Muscle layer of colon (tissue), 2 donors: ENCODE measurements around the gene ATG2A.

Experiments used
- H3K27ac ChIP-seq: one replicate; pipeline ENCODE4 v1.7.0; 2013; ENCODE audit warnings: low read depth, mild to moderate bottlenecking, low read length, moderate library complexity
- H3K27me3 ChIP-seq, 2 donors: one replicate each; pipeline ENCODE4 v1.7.0; 2013; ENCODE audit warnings: low read length in 2 of 2, mild to moderate bottlenecking in 2 of 2; ENCODE audit not compliant: insufficient read depth in 2 of 2, control insufficient read depth in 1 of 2
- H3K36me3 ChIP-seq: one replicate; pipeline ENCODE4 v1.7.0; 2013; ENCODE audit warnings: mild to moderate bottlenecking, low read length; ENCODE audit not compliant: insufficient read depth
- H3K4me1 ChIP-seq: one replicate; pipeline ENCODE4 v1.7.0; 2013; ENCODE audit warnings: mild to moderate bottlenecking, low read length; ENCODE audit not compliant: insufficient read depth
- H3K4me3 ChIP-seq, 2 donors: one replicate each; pipeline ENCODE4 v1.7.0; 2013; ENCODE audit warnings: low read length in 2 of 2, low read depth in 1 of 2, mild to moderate bottlenecking in 1 of 2, moderate library complexity in 1 of 2
- H3K9ac ChIP-seq: one replicate; pipeline ENCODE4 v1.7.0; 2013; ENCODE audit warnings: low read length
- H3K9me3 ChIP-seq: one replicate; pipeline ENCODE4 v1.7.0; 2013; ENCODE audit warnings: mild to moderate bottlenecking, low read length
- donor health status: abdominal sarcoma.
- donor health status: Adenocarcinoma of cecum.

The ATG2A gene

DNA sequence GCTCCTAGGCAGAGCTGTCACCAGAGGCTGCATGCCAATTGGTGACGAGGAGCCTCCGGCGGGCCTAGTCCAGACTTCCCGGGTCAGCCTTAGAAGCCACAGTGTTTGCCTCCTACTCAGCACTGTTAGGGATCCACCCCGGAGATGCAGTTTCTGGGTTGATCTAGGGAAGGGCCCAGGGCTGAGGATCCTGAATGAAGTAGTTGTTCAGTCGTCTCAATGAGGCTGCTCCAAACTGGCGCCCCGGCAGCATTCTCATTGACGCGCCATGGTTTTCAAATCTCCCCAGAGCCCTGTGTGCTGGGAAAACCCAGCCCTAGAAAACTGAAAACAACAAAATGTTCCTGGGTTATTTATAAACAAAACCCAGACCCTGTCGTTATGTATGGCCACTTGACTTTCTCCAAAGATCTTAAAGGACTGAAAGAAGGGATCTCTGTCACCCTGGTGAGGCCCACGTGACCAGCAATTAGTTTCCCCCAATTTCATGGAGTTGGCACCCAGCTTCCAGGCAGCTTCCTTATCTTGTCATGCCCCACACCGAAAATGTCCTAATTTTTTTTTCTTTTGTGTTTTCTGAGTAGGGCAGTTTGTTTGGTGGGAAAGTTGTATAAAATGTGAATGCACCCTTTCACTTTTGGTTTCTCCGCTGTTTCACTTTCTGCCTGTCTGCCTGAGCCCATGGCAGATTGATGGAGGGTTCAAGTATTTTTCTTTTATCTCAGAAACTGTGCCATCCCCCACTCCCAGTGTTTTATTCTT lies 36.6 kb downstream of the ATG2A start:
- H3K27ac ChIP-seq: no peak overlapping the region

DNA sequence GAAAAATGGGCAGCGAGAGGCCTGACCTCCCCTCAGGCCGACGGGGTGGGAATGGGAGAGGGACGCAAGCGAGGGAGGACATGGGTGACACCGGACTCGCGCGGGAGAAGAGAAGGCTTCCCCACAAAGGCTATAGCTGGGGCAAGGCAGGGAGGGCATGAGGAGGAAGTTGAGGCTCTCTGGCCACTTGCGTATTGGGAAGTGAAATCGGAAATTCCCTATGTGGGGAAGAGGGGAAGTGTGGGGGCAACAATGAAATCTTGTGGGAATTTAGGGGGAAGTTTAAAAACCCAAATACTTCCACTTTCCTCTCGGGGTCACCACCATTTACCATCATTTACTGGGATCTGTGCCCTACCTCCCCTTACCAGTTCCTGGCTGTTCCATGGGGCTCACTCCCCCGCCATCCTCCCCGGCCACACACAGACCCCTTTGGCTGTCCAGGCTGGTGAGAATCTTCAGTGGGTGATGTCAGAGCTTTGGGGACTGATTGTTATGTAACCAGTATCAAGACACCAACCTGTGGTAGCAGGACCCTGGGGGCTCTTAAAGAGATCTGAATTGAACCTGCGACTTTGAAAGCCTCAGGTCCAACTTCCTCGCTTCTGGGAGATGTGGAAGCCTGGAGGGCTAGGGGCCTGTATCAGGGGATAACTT lies 37.6 kb downstream of the ATG2A start:
- Histone ChIP-seq H3K36me3 (peaks cover 6% of the 10 kb centered on the region), H3K9me3 (no peaks in the 10 kb centered on the region), H3K27ac (peak overlapping the region; percentile 91), H3K9ac (peak overlapping the region; percentile 74), H3K4me3 (peak overlapping the region; percentile 53 to 86), H3K4me1 (peaks cover 36% of the 10 kb centered on the region), H3K27me3 (no peaks in the 10 kb centered on the region)

More for the DNA sequence above, 36.6 kb downstream of the ATG2A start:
- no peak overlapping the region for H3K4me3 ChIP-seq
- no peaks in the 10 kb centered on the region for H3K9me3 ChIP-seq
- no peaks in the 10 kb centered on the region for H3K27me3 ChIP-seq
- no peak overlapping the region for H3K9ac ChIP-seq
- peaks cover 25% of the 10 kb centered on the region for H3K4me1 ChIP-seq
- H3K36me3 ChIP-seq: no peaks in the 10 kb centered on the region

DNA sequence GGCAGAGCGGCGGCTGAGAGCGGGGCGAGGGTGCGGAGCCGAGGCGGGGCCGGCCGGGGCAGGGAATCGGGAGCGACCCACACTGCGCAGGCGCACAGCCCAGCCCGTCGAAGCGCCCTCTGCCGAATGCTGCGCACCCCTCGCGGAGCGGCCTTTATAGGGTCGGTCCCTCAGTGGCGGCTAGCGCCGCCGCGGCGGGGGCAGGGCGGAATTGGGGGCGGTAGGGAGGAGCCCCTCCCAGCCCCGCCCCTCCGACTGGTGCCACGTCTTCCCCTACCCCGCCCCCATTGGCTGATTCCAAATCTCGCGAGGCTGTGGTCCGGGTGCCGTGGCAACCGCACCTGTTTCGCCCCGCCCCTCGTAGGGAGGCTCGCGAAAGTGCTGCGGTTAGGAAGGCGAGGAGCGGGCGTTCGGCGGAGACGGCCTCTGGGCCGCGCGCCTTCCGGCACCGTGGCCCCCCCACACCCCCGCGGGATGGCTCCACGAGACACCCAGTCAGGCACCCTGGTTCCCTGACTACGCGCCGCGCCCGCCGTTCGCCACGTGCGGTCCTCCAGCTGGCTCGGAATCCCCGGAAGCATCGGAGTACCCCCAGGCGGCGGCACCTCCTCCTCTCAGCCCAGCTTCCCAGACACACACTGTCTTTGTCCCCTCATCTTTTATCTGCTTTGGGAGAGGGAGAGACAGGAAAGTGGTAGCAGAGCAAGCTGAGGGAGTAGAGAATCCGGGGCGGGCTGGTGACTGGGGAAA lies 38.3 kb downstream of the ATG2A start, which contains the start of gene EHD1:
Gene EHD1, minus strand, starts transcription at position 128 of the 750 bp plus-strand sequence. CDS start 157 bp downstream, outside the sequence.
- Histone ChIP-seq H3K36me3 (peaks cover 8% of the 10 kb centered on the region), H3K4me1 (peaks cover 39% of the 10 kb centered on the region), H3K27ac (peak within 1 kb of the TSS; percentile 91), H3K4me3 (peak within 1 kb of the TSS; percentile 61 to 86), H3K9ac (peak within 1 kb of the TSS; percentile 74), H3K27me3 (no peaks in the 10 kb centered on the region), H3K9me3 (no peaks in the 10 kb centered on the region)

DNA sequence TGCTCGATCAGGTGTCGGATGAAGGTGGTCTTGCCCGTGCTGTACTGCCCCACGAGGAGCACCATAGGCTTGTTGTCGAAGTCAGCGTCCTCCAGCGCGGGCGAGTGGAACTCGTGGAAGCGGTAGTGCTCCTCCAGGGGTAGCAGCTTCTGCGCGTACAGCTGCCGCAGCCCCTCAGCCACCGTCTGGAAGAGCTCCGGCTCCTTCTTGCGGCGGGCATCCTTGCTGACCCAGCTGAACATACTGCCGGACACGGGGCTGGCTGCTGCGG lies 38.9 kb downstream of the ATG2A start:
- Histone ChIP-seq H3K4me3 (peak overlapping the region; percentile 51 to 61), H3K9ac (peak overlapping the region; percentile 56), H3K27ac (peak overlapping the region; percentile 91), H3K9me3 (no peaks in the 10 kb centered on the region), H3K27me3 (no peaks in the 10 kb centered on the region), H3K36me3 (peaks cover 13% of the 10 kb centered on the region), H3K4me1 (peaks cover 41% of the 10 kb centered on the region)

DNA sequence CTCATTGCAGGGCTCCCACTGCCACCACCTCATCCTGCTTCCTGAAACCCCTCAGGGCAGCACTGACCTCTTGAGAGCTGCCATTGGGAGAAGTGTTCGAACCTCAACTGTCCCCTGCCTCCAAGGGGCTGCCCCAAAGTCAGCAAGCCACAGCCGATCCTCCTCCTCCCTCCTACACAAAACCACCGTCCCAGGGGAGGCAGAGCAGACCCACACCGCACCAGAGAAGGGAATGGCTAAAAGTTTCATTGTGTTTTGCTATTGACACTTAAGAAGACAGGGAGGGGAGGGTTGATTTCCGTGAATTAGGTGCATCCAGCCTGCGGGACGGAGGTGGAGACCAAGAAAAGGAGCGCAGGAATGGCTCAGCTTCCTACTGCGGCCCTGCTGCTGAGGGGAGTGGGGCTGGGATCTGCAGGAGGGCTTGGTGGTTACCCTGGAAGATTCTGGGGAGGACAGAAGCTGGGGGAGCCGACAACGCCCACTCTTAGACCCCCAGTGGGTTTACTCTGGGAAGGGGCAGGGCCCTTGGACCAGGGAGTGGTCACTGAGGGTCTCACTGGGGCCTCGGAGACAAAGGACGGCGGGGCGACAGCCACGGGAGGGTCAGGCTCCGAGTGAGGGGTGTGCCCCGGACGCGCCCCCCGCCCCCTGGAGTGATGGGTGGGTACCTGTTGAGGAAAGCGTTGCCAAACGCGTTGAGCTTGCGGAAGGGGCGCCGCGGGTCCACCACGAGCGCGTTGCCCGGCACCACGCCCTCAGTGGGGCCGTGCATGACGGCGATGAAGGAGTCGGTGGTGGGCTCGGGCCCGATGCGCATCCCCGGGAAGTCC lies 39.4 kb downstream of the ATG2A start:
- Histone ChIP-seq H3K4me1 (peaks cover 47% of the 10 kb centered on the region), H3K36me3 (peaks cover 19% of the 10 kb centered on the region), H3K27me3 (no peaks in the 10 kb centered on the region), H3K4me3 (peak overlapping the region; percentile 51 to 61), H3K9ac (peak overlapping the region; percentile 56), H3K27ac (peak overlapping the region; percentile 91), H3K9me3 (no peaks in the 10 kb centered on the region)

DNA sequence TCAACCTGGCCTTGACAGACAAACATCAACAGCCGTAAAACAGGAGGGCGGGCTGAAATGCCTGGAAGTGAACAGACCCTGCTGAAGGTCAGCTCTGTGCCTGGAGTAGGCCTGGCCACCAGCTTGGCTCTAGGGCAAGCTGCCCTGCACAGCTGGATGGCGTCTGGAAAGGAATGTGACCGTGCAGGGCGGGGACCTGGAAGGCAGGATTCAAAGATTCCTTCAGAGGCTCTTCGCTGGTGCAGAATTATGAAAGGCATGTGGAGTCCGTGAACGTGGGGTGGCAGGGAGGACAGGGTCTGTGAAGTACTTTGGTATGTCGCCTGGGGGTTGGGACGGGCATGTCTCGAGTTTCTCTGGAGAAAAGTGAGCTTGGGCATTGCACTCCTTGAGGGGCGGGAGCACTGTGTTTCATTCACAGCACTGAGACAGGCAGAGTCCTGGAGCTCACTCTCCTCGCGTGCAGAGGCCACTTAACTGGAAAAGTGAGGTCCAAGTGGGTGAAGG lies 40.1 kb downstream of the ATG2A start:
- Histone ChIP-seq H3K36me3 (peaks cover 23% of the 10 kb centered on the region), H3K27ac (peak overlapping the region; percentile 91), H3K27me3 (no peaks in the 10 kb centered on the region), H3K4me3 (peak overlapping the region; percentile 51 to 61), H3K9ac (peak overlapping the region; percentile 56), H3K4me1 (peaks cover 53% of the 10 kb centered on the region), H3K9me3 (no peaks in the 10 kb centered on the region)

DNA sequence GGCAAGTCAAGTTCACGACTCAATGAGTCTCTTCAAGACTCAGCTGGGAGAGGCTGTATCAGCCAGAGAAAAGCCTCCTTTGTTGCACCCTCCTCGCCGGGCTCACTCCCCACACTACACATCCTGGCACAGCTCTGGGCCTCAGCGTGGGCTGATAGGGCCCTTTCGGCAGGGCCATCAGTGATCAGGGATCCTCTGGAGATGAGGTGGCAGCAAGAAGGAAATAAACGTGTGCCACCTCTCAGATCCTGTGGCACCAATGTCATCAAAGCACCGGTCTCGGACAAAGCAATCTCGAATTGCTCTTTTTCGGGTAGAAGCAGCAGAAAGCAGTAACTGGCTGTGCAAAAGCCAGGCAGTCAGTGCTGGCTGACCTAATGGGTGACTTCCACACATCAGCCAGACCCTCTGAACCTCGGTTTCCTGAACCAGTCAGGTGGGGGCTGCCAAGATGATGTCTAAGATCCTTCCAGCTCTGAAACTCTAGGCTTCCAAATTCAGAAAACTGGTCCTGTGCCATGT lies 40.7 kb downstream of the ATG2A start:
- Histone ChIP-seq H3K4me3 (peak overlapping the region; percentile 51 to 61), H3K27me3 (no peaks in the 10 kb centered on the region), H3K27ac (peak overlapping the region; percentile 91), H3K9ac (peak overlapping the region; percentile 56), H3K4me1 (peaks cover 59% of the 10 kb centered on the region), H3K36me3 (peaks cover 29% of the 10 kb centered on the region), H3K9me3 (no peaks in the 10 kb centered on the region)

DNA sequence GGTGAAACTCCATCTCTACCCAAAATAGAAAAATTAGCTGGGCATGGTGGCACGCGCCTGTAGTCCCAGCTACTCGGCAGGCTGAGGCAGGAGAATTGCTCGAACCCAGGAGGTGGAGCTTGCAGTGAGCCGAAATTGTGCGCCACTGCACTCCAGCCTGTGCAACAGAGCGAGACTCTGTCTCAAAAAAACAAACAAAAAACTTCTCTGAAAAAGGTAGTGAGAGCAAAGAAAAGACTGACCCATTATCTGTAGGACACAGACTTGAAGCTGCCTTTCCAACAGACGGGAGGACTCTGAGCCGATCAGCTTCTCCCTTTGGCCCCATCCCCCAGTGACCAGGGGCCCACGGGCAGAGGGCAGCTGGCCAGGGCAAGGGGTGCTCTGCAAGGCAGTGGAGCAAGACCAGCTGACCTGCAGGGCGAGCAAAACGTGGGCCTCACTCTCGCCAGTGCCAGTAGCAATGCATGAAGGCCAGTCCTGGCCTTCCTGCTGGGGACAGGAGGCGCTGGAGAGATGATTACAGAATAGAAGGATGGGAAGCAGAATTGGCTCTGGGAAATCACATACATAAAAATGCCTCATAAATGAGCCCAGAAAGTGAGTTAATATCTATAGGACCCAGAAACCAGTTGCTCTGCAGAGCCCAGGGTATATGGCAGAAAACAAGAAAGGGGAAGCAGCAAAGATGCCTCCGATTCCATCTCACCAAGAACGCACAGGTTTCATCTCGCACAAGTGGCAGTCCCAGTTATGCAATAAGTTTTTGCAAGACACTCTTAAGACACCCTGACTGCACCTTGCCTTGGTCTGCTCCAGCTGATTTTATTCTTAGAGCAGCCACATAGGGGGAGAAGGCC lies 41.4 kb downstream of the ATG2A start:
- Histone ChIP-seq H3K27ac (peak overlapping the region; percentile 91), H3K4me3 (peak overlapping the region; percentile 51 to 61), H3K9ac (peak overlapping the region; percentile 56), H3K4me1 (peaks cover 66% of the 10 kb centered on the region), H3K27me3 (no peaks in the 10 kb centered on the region), H3K9me3 (no peaks in the 10 kb centered on the region), H3K36me3 (peaks cover 35% of the 10 kb centered on the region)

DNA sequence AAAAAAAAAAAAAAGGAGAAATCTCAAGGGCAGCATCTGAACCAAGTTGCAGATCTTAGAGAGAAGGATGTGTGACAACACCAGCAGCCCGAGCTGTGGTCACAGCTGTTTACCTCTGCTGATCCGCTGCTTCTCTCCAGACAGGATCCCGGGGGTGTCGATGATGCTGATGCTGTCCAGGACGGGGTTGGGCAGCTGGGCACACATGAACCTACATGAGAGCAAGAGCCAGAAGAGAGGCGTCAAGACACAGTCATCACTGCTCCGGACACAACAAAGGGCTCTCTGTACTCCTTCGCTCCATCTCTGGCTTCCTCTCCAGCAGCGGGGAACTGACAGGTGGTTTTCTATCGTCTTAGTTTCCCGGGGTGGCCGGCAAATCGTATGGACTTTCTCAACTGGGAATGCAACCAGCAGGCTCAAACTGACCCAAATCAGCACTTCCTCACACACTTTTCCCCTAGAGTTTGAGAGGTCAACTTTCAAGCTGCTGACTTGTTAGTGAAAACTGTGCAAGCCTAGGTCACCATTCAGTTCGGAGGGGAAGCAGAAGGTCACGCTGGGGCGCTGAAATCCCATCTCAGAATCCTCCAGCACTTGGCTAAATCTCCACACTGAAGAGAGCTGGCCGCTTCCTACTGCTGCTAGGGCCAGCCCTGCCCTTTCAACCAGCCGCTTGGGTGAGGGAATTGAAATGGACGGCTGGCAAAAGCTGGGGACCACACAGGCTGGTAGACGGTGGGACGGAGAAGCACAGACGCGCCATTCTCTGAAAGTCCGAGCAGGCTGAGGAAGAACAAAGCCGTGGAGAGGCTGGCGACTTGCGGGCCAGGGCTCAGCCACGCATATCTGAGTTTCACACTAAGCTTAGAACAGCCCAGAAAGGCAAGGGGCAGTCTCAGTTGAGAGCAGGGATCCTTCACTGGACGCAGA lies 42.4 kb downstream of the ATG2A start:
- Histone ChIP-seq H3K27ac (peak overlapping the region; percentile 37), H3K4me1 (peaks cover 72% of the 10 kb centered on the region), H3K27me3 (no peaks in the 10 kb centered on the region), H3K36me3 (peaks cover 35% of the 10 kb centered on the region), H3K4me3 (peak overlapping the region in 1 of 2 donors; percentile 4), H3K9ac (no peak overlapping the region), H3K9me3 (no peaks in the 10 kb centered on the region)
